Neuron (in vitro differentiated cells): ENCODE results near the gene UCKL1.

Source experiments
- H2AFZ ChIP-seq: one replicate; pipeline ENCODE4 v1.6.1; 2013; ENCODE audit warnings: low read depth, mild to moderate bottlenecking, inconsistent platforms, low read length, moderate library complexity
- H3K27me3 ChIP-seq: one replicate; pipeline ENCODE4 v1.6.1; 2013; ENCODE audit warnings: low read length; ENCODE audit not compliant: insufficient read depth
- H3K36me3 ChIP-seq: one replicate; pipeline ENCODE4 v1.6.1; 2013; ENCODE audit warnings: low read length; ENCODE audit not compliant: insufficient read depth
- H3K4me1 ChIP-seq: one replicate; pipeline ENCODE4 v1.6.1; 2013; ENCODE audit warnings: low read length; ENCODE audit not compliant: insufficient read depth
- H3K4me3 ChIP-seq: 2 replicates; pipeline ENCODE4 v1.5.1; 2013; ENCODE audit warnings: mild to moderate bottlenecking, low read length, moderate library complexity
- H3K9me3 ChIP-seq: one replicate; pipeline ENCODE4 v1.6.1; 2013; ENCODE audit warnings: low read length

UCKL1 gene

GRCh38 chr20:63958964-63959698 lies 2.9 kb upstream of the UCKL1 start:
- peaks cover 45% of the 10 kb centered on the region for H3K36me3 ChIP-seq
- no peaks in the 10 kb centered on the region for H3K9me3 ChIP-seq
- no peak overlapping the region for H2AFZ ChIP-seq
- H3K4me1 ChIP-seq: peaks cover 18% of the 10 kb centered on the region
- H3K27me3 ChIP-seq: no peaks in the 10 kb centered on the region
- no peak overlapping the region for H3K4me3 ChIP-seq

GRCh38 chr20:63958471-63958870 lies 2.3 kb upstream of the UCKL1 start:
- Histone ChIP-seq H3K4me3 (no peak overlapping the region), H3K36me3 (peaks cover 39% of the 10 kb centered on the region), H3K9me3 (no peaks in the 10 kb centered on the region), H2AFZ (no peak overlapping the region), H3K27me3 (no peaks in the 10 kb centered on the region), H3K4me1 (peaks cover 23% of the 10 kb centered on the region)

GRCh38 chr20:63957690-63958441 lies 1.6 kb upstream of the UCKL1 start:
- Histone ChIP-seq H2AFZ (no peak overlapping the region), H3K36me3 (peaks cover 34% of the 10 kb centered on the region), H3K4me1 (peaks cover 23% of the 10 kb centered on the region), H3K27me3 (no peaks in the 10 kb centered on the region), H3K4me3 (no peak overlapping the region), H3K9me3 (no peaks in the 10 kb centered on the region)

- H3K4me1 ChIP-seq: peaks cover 23% of the 10 kb centered on the region
- no peaks in the 10 kb centered on the region for H3K27me3 ChIP-seq
- no peak overlapping the region for H2AFZ ChIP-seq
- H3K36me3 ChIP-seq: peaks cover 31% of the 10 kb centered on the region
- no peak overlapping the region for H3K4me3 ChIP-seq
- H3K9me3 ChIP-seq: no peaks in the 10 kb centered on the region
These were observed 931 bp upstream of the UCKL1 start for GRCh38 chr20:63957004-63957689.

- Histone ChIP-seq H3K27me3 (no peaks in the 10 kb centered on the region), H3K4me3 (peak overlapping the region; percentile 17), H3K9me3 (no peaks in the 10 kb centered on the region), H3K4me1 (peaks cover 23% of the 10 kb centered on the region), H3K36me3 (peaks cover 26% of the 10 kb centered on the region), H2AFZ (no peak overlapping the region)
These were observed 418 bp upstream of the UCKL1 start for GRCh38 chr20:63956664-63957003.

- Histone ChIP-seq H2AFZ (no peak overlapping the region), H3K9me3 (no peaks in the 10 kb centered on the region), H3K36me3 (peaks cover 19% of the 10 kb centered on the region), H3K4me3 (peak overlapping the region; percentile 68), H3K4me1 (peaks cover 23% of the 10 kb centered on the region), H3K27me3 (no peaks in the 10 kb centered on the region)
These were observed 862 bp downstream of the UCKL1 start for GRCh38 chr20:63955281-63955826.

- Histone ChIP-seq H3K4me1 (peaks cover 30% of the 10 kb centered on the region), H3K4me3 (no peak overlapping the region)
These were observed 2.3 kb downstream of the UCKL1 start for GRCh38 chr20:63953764-63954429.

GRCh38 chr20:63952769-63953168 lies 3.4 kb downstream of the UCKL1 start:
- Histone ChIP-seq H3K4me1 (peaks cover 33% of the 10 kb centered on the region), H3K27me3 (no peaks in the 10 kb centered on the region), H3K9me3 (no peaks in the 10 kb centered on the region), H3K4me3 (no peak overlapping the region), H3K36me3 (peaks cover 4% of the 10 kb centered on the region), H2AFZ (no peak overlapping the region)

More at GRCh38 chr20:63953764-63954429, 2.3 kb downstream of the UCKL1 start:
- H3K9me3 ChIP-seq: no peaks in the 10 kb centered on the region
- no peaks in the 10 kb centered on the region for H3K27me3 ChIP-seq
- H2AFZ ChIP-seq: no peak overlapping the region
- H3K36me3 ChIP-seq: peaks cover 6% of the 10 kb centered on the region

- peaks cover 33% of the 10 kb centered on the region for H3K4me1 ChIP-seq
- H3K9me3 ChIP-seq: no peaks in the 10 kb centered on the region
- no peaks in the 10 kb centered on the region for H3K27me3 ChIP-seq
- no peak overlapping the region for H3K4me3 ChIP-seq
- peaks cover 4% of the 10 kb centered on the region for H3K36me3 ChIP-seq
- no peak overlapping the region for H2AFZ ChIP-seq
These were observed 4.0 kb downstream of the UCKL1 start for GRCh38 chr20:63952210-63952535.

- Histone ChIP-seq H3K4me3 (no peak overlapping the region), H3K9me3 (no peaks in the 10 kb centered on the region), H3K36me3 (peaks cover 4% of the 10 kb centered on the region), H3K27me3 (no peaks in the 10 kb centered on the region), H3K4me1 (peaks cover 33% of the 10 kb centered on the region), H2AFZ (no peak overlapping the region)
These were observed 4.6 kb downstream of the UCKL1 start for GRCh38 chr20:63951398-63952209.

GRCh38 chr20:63950701-63951397 lies 5.4 kb downstream of the UCKL1 start:
- H2AFZ ChIP-seq: no peak overlapping the region
- no peak overlapping the region for H3K4me3 ChIP-seq
- H3K9me3 ChIP-seq: no peaks in the 10 kb centered on the region
- peaks cover 33% of the 10 kb centered on the region for H3K4me1 ChIP-seq
- no peaks in the 10 kb centered on the region for H3K27me3 ChIP-seq
- H3K36me3 ChIP-seq: peaks cover 4% of the 10 kb centered on the region
